Measurements from ENCODE around the gene NUDT3.

NUDT3 gene

DNA sequence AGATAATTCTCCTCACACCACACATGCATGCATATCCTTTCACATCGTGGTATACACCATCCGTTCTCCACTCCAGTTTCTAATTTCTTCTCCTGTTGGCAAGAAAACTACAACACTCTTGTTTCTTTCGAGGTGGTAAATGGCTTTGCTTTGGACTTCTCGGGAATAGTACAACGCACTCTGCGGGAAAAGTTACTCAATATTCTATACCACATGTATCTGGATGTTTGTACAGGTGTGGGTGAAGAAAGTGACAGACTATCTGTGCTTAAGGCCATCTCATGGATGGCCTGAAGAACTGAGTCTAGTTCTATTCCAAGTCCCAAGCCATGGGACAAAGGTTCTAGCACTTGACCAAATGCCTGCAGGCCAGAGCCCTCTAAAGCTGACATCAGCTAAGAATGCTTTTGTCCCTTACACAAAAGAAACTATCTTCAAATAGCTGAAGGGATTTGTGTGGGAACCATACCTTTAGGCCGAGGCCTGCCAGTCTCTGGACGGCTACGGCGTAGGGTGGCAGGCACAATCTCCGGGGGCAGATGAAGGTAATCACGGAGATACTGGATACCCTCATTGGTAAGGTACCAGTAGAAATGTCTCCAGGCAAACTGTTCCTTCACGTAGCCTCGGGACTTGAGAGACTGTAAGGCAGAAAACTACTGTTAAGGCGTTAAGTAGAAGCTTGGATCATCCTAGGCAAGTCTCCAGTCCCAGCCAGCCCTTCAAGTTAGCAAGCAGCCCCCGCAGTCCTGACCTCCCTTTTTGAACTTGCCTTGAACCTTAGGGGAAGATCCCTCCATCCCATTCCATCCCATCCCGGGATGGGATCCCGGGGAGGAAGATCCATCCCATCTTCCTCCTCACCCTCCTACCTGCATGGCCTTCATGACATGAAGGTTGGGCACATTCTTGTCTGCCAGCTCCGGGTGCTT lies 32.0 kb upstream of the NUDT3 start:
- H3K27me3 ChIP-seq, result no peaks in the 10 kb centered on the region
- H3K36me3 ChIP-seq, result peaks cover 47 to 54% (median 53%) of the 10 kb centered on the region in 3 donors
- no peaks in the 10 kb centered on the region for H3K9me3 ChIP-seq
- TF ChIP-seq, protein P1, sequence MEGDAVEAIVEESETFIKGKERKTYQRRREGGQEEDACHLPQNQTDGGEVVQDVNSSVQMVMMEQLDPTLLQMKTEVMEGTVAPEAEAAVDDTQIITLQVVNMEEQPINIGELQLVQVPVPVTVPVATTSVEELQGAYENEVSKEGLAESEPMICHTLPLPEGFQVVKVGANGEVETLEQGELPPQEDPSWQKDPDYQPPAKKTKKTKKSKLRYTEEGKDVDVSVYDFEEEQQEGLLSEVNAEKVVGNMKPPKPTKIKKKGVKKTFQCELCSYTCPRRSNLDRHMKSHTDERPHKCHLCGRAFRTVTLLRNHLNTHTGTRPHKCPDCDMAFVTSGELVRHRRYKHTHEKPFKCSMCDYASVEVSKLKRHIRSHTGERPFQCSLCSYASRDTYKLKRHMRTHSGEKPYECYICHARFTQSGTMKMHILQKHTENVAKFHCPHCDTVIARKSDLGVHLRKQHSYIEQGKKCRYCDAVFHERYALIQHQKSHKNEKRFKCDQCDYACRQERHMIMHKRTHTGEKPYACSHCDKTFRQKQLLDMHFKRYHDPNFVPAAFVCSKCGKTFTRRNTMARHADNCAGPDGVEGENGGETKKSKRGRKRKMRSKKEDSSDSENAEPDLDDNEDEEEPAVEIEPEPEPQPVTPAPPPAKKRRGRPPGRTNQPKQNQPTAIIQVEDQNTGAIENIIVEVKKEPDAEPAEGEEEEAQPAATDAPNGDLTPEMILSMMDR (IDR thresholded peaks at IDR 0.05), result no peak
- H3K4me1 ChIP-seq, result peaks cover 0 to 18% (median 14%) of the 10 kb centered on the region in 4 donors
- H3K27ac ChIP-seq, result peak overlapping the region; percentile 88 to 94
- DNase-seq, result no peak
- intact Hi-C loops (cut with DNase I; ENCODE audit: low total_unique reads), result no loop called here
- peak overlapping the region; percentile 82 to 85 for H3K4me3 ChIP-seq

DNA sequence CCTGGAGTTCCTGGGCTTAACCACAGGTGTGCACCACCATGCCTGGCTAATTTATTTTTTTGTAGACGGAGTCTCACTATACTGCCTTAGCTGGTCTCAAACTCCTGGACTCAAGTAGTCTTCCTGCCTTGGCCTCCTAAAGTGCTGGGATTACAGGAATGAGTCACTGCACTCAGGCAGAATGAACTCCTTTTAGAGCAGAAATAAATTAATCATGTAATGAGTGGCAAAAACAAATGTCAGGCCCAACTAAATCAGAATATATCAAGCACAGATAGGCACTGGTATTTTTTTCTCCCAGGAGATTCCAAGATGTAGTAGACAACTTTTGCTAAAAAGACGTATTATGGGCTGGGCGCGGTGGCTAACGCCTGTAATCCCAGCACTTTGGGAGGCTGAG lies 30.8 kb upstream of the NUDT3 start:
- H3K36me3 ChIP-seq, result peaks cover 59 to 67% (median 59%) of the 10 kb centered on the region in 3 donors
- H3K4me1 ChIP-seq, result peaks cover 0 to 18% (median 14%) of the 10 kb centered on the region in 4 donors
- no peaks in the 10 kb centered on the region for H3K9me3 ChIP-seq
- intact Hi-C loops (cut with DNase I; ENCODE audit: low total_unique reads), result no loop called here
- TF ChIP-seq, protein P1 (IDR thresholded peaks at IDR 0.05), result no peak
- DNase-seq, result no peak
- H3K27ac ChIP-seq, result no peak overlapping the region
- H3K27me3 ChIP-seq, result no peaks in the 10 kb centered on the region
- no peak overlapping the region for H3K4me3 ChIP-seq

DNA sequence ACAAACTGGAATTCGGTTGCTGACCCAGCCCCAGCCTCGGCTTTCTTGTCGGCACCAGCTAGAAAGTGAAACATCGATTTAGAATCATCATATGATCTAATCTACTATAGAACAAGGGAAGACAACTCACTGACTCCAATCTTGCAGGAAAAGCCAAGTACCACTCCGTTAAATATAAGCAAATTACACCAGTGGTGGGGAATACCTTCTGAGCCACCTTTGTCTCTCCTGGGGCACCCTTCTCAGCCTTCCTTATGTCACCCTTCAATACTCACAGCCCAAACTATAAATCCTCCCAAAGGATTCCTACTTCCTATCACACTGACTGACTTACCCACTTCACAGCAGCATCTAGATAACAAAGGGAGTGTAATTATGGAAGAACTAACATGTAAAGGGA lies 25.9 kb upstream of the NUDT3 start:
- intact Hi-C loops (cut with DNase I; ENCODE audit: low total_unique reads), result loop anchor here (5.0 kb wide), 1 partner anchor 171 kb away; the partner anchor contains the start of gene SMIM29
- peaks cover 47 to 77% (median 60%) of the 10 kb centered on the region in 3 donors for H3K36me3 ChIP-seq
- no peak overlapping the region for H3K4me3 ChIP-seq

DNA sequence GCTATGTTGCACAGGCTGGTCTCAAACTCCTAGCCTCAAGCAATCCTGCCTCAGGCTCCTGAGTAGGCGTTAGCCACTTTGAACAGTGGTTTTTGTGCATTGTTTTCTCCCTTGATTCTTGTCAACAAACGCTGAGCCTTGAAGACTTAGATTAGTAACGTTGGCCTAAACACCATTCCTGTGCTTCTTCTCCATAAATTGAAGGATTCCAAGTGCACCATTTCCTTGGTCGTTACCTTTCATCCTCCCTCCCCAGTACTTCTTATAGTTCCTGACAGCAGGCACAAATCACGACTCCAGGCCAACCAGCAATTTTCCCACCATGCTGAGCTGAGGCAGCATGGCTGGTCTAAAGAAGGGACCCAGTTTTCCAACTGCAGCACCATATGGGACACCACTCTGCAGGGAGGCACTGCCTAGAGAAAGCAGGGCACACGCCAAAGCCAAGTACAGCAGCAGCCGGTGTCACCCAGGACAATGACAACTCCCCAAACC lies 24.5 kb upstream of the NUDT3 start:
- H3K4me3 ChIP-seq, result no peak overlapping the region
- intact Hi-C loops (cut with DNase I; ENCODE audit: low total_unique reads), result loop anchor here (5.0 kb wide), 1 partner anchor 170 kb away; the partner anchor contains the start of gene SMIM29
- H3K4me1 ChIP-seq, result peaks cover 0 to 12% (median 8%) of the 10 kb centered on the region in 4 donors
- H3K36me3 ChIP-seq, result peaks cover 34 to 62% (median 45%) of the 10 kb centered on the region in 3 donors
- DNase-seq, result no peak
- TF ChIP-seq, protein P1 (IDR thresholded peaks at IDR 0.05), result no peak
- no peak overlapping the region for H3K27ac ChIP-seq
- no peaks in the 10 kb centered on the region for H3K9me3 ChIP-seq
- H3K27me3 ChIP-seq, result no peaks in the 10 kb centered on the region

More for the DNA sequence above, 25.9 kb upstream of the NUDT3 start:
- H3K27me3 ChIP-seq, result no peaks in the 10 kb centered on the region
- no peak for DNase-seq
- TF ChIP-seq, protein P1 (IDR thresholded peaks at IDR 0.05), result no peak
- H3K4me1 ChIP-seq, result peaks cover 0 to 12% (median 8%) of the 10 kb centered on the region in 4 donors
- H3K9me3 ChIP-seq, result no peaks in the 10 kb centered on the region
- H3K27ac ChIP-seq, result no peak overlapping the region

GRCh38 chr6:34414999-34415858 lies 22.8 kb upstream of the NUDT3 start:
- TF ChIP-seq, protein P1 (IDR thresholded peaks at IDR 0.05), result peak; percentile 70 to 90
- H3K36me3 ChIP-seq, result peaks cover 17 to 45% (median 31%) of the 10 kb centered on the region in 3 donors
- no peaks in the 10 kb centered on the region for H3K9me3 ChIP-seq
- H3K4me3 ChIP-seq, result peak overlapping the region in 1 of 2 donors; percentile 10
- peaks cover 0 to 12% (median 8%) of the 10 kb centered on the region in 4 donors for H3K4me1 ChIP-seq
- peak; percentile 75 to 79 for DNase-seq
- intact Hi-C loops (cut with DNase I; ENCODE audit: low total_unique reads), result loop anchor here (2.0 to 5.0 kb wide), 2 partner anchors 168 to 218 kb away; partner anchors contain the start of gene SMIM29
- no peaks in the 10 kb centered on the region for H3K27me3 ChIP-seq
- peak overlapping the region; percentile 76 to 77 for H3K27ac ChIP-seq
